Astrocyte of the spinal cord (primary cell): Measurements from ENCODE around the gene SPPL2C.

Experiments
- DNase-seq: peaks from one replicate; pipeline ENCODE4 v3.0.0; 2011; ENCODE audit warnings: low read depth, low spot score
- H3K4me3 ChIP-seq: 2 replicates; pipeline ENCODE4 v1.5.1; 2011; ENCODE audit warnings: low read depth, mild to moderate bottlenecking, low read length, moderate library complexity
- in situ Hi-C: cut with HindIII; loops from 2 replicates; pipeline ENCODE4 v1.10.0; 2017; ENCODE audit warnings: low sequenced_read_pairs
- TF ChIP-seq, protein P1 (sequence below): IDR thresholded peaks from 2 replicates; pipeline ENCODE4 v1.5.1; 2012; ENCODE audit warnings: low read depth, mild to moderate bottlenecking, low read length, inconsistent platforms

The SPPL2C gene

DNA sequence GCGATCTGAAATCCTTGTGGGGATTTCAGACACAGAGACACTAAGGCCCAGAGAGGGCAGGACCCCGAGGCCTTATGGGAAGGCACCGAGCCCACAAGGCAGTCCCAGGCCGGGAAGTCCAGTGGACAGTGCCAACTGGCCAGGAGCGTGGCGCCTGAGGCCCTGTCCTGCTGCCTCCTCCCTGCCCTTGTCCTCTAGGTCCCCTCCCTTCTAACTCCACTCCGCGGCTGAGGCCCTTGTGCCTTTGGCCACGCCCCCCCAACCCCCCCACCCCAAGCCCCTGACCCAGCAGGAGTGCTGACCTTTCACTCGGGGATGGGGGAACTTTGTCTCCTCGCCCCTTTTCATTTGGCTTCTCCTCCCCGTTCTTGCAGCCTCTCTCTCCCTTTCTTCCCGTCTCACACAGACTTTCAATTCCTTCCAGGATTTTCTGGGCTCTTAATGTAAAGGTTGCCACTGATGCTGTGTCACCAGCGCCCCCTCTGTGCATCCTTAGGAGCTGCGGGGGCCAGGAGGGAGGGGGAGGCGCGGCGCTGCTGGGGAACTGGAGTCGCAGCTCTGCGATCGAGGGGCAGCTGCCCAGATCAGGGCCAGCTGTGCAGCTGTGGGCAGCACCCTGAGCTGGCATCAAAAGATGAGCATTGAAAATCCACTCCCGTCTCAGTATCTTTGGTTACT lies 31.5 kb upstream of the SPPL2C start:
- TF ChIP-seq, protein P1, sequence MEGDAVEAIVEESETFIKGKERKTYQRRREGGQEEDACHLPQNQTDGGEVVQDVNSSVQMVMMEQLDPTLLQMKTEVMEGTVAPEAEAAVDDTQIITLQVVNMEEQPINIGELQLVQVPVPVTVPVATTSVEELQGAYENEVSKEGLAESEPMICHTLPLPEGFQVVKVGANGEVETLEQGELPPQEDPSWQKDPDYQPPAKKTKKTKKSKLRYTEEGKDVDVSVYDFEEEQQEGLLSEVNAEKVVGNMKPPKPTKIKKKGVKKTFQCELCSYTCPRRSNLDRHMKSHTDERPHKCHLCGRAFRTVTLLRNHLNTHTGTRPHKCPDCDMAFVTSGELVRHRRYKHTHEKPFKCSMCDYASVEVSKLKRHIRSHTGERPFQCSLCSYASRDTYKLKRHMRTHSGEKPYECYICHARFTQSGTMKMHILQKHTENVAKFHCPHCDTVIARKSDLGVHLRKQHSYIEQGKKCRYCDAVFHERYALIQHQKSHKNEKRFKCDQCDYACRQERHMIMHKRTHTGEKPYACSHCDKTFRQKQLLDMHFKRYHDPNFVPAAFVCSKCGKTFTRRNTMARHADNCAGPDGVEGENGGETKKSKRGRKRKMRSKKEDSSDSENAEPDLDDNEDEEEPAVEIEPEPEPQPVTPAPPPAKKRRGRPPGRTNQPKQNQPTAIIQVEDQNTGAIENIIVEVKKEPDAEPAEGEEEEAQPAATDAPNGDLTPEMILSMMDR: no peak
- in situ Hi-C loops: no loop called here
- H3K4me3 ChIP-seq: no peak overlapping the region
- no peak for DNase-seq

DNA sequence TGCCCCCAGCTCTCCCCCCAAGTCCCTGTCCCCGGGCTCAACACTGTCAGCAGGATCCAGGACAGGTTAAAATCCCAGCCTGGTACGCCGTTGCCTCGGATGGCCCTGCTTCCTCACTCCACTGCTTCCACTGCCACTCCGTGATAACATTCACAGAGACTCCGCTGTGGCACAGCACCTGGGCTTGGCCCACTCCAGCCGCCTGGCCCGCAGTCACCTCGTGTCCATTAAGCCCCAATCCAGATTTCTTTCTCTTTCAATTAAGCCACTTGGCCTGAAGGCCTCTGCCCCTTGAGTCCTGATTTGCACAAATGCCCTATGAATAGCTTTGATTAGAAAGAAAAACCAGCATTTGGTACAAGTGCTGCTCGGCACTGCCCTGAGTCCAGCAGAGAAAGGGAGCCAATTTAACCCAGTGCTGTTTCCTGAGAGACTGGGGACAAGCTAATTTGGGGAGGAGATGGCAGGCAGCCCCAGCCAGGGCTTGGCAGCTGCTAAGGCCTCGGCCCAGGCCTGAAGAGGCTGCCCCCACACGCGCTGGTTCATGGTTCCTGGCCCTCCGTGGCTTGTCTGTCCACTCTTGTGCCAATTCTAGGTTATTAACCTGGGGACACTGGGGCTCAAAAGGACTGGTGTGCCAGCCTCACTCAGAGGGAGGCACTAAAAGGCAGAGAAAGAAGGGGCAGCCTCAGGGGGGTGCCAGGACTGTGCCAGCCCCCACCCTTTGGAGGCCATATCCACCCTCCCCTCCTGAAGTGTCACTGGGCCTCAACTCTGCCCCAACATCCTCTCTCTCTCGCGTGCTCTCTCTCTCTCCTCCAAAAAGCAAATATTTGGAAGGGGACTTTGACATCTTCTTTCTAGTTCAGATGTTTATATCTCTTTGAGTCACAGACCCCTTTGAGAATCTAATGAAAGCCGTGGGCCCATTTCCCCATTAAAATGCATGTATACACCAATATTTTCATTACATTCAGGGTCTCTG lies 29.8 kb upstream of the SPPL2C start:
- in situ Hi-C loops: no loop called here
- TF ChIP-seq, protein P1: no peak
- no peak overlapping the region for H3K4me3 ChIP-seq
- no peak for DNase-seq

DNA sequence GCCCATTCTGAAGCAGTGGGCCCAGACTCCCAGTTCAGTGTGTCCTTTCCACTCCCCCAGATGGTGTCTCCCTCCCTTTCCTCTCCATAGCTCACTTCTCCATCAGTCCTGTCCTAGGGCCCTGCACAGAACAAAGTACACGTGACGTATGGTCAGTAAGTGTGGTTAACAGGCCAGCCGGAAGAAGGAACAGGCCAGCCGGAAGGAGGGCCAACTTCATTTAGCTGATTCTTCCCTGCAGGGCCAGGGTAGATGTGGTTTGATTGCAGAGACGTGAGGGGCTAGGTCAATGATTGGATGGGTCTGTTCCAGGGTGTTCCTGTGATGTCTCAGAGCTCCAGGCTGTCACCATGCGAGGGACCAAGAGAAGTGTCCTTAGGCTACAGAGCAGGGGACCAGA lies 28.9 kb upstream of the SPPL2C start:
- no peak for DNase-seq
- no peak overlapping the region for H3K4me3 ChIP-seq
- TF ChIP-seq, protein P1: no peak

GRCh38 chr17:45818041-45818440 lies 26.6 kb upstream of the SPPL2C start:
- in situ Hi-C loops: no loop called here
- DNase-seq: no peak
- no peak overlapping the region for H3K4me3 ChIP-seq
- TF ChIP-seq, protein P1: no peak

More for the DNA sequence above, 28.9 kb upstream of the SPPL2C start:
- in situ Hi-C loops: no loop called here

DNA sequence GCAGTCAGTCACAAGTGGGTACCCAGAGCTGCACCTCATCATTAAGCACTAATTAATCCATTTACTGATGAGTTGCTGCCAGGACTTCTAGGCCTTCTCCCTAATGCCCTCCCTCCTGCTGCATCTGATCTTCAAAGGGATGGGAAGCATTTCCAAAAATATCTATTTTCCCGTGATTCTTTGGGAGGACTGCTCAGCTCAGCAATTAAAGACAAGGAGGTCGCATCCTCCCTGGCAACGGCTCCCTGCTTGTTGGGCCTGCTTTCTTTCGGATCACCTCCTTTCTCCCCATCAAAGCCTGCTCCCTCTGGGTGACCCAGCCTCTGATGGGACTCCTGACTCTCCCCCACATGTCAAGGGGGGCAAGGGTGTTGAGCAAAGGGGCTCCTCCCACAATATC lies 26.0 kb upstream of the SPPL2C start:
- TF ChIP-seq, protein P1: no peak
- H3K4me3 ChIP-seq: no peak overlapping the region
- DNase-seq: no peak
- in situ Hi-C loops: no loop called here

DNA sequence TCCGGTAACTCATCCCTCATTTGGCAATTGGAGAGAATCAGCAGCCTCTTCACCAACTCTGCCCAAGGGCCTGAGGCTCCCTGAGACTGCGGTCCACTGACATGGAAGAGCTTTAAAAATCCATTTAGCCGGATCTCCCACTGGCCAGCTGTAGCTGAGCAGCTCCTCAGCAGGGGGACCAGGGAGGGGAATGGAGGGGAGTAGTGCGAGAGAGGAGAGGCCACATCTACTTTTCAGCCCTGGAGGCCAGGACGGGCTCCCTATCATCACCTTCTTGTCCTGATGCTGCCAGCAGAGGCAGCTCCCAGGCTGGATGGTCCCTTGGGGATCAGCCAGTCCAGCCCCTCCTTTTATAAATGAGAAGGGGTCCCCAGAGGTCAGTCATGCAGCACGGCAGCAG lies 25.0 kb upstream of the SPPL2C start:
- TF ChIP-seq, protein P1: no peak
- no peak for DNase-seq
- in situ Hi-C loops: no loop called here
- H3K4me3 ChIP-seq: no peak overlapping the region
